ENCODE measurements around the gene PLXNA4.

PLXNA4 gene

GRCh38 chr7:132275416-132276233 is 300.6 kb downstream of the PLXNA4 start:
- TF ChIP-seq CTCF (IDR thresholded peaks at IDR 0.05; ENCODE audit: low read depth, low read length) (no peak), POLR2A (IDR thresholded peaks at IDR 0.05; ENCODE audit: extremely low read depth, insufficient read length) (no peak), MYC (IDR thresholded peaks at IDR 0.05; ENCODE audit: low read depth, low read length) (no peak), MAX (IDR thresholded peaks at IDR 0.05; ENCODE audit: low read depth, low read length) (no peak)
- DNase-seq (ENCODE audit: low read depth): no peak
- H3K4me3 ChIP-seq (ENCODE audit: low read depth, low read length): no peak overlapping the region

- DNase-seq (ENCODE audit: low read depth): no peak
- no peak overlapping the region for H3K4me3 ChIP-seq (ENCODE audit: low read depth, low read length)
- TF ChIP-seq CTCF (IDR thresholded peaks at IDR 0.05; ENCODE audit: low read depth, low read length) (no peak), MAX (IDR thresholded peaks at IDR 0.05; ENCODE audit: low read depth, low read length) (no peak), POLR2A (IDR thresholded peaks at IDR 0.05; ENCODE audit: extremely low read depth, insufficient read length) (no peak)
Observed at GRCh38 chr7:132272763-132273371, 303.4 kb downstream of the PLXNA4 start.

GRCh38 chr7:132270517-132270916 is 305.8 kb downstream of the PLXNA4 start:
- H3K4me3 ChIP-seq (ENCODE audit: low read depth, low read length): no peak overlapping the region
- DNase-seq (ENCODE audit: low read depth): peak; percentile 24
- TF ChIP-seq MYC (IDR thresholded peaks at IDR 0.05; ENCODE audit: low read depth, low read length): no peak

- TF ChIP-seq MAX (IDR thresholded peaks at IDR 0.05; ENCODE audit: low read depth, low read length): no peak
- no peak for TF ChIP-seq POLR2A (IDR thresholded peaks at IDR 0.05; ENCODE audit: extremely low read depth, insufficient read length)
- TF ChIP-seq CTCF (IDR thresholded peaks at IDR 0.05; ENCODE audit: low read depth, low read length): no peak
- no peak for TF ChIP-seq MYC (IDR thresholded peaks at IDR 0.05; ENCODE audit: low read depth, low read length)
- no peak for DNase-seq (ENCODE audit: low read depth)
- no peak overlapping the region for H3K4me3 ChIP-seq (ENCODE audit: low read depth, low read length)
Observed at GRCh38 chr7:132269718-132270117, 306.6 kb downstream of the PLXNA4 start.

GRCh38 chr7:132263151-132263550 is 313.1 kb downstream of the PLXNA4 start:
- no peak overlapping the region for H3K4me3 ChIP-seq (ENCODE audit: low read depth, low read length)
- no peak for DNase-seq (ENCODE audit: low read depth)
- TF ChIP-seq POLR2A (IDR thresholded peaks at IDR 0.05; ENCODE audit: extremely low read depth, insufficient read length) (no peak), MYC (IDR thresholded peaks at IDR 0.05; ENCODE audit: low read depth, low read length) (no peak), CTCF (IDR thresholded peaks at IDR 0.05; ENCODE audit: low read depth, low read length) (no peak), MAX (IDR thresholded peaks at IDR 0.05; ENCODE audit: low read depth, low read length) (no peak)

GRCh38 chr7:132262160-132262470 is 314.2 kb downstream of the PLXNA4 start:
- H3K4me3 ChIP-seq (ENCODE audit: low read depth, low read length): no peak overlapping the region
- DNase-seq (ENCODE audit: low read depth): no peak
- TF ChIP-seq CTCF (IDR thresholded peaks at IDR 0.05; ENCODE audit: low read depth, low read length) (no peak), POLR2A (IDR thresholded peaks at IDR 0.05; ENCODE audit: extremely low read depth, insufficient read length) (no peak), MYC (IDR thresholded peaks at IDR 0.05; ENCODE audit: low read depth, low read length) (no peak), MAX (IDR thresholded peaks at IDR 0.05; ENCODE audit: low read depth, low read length) (no peak)
